Stimulated activated CD4-positive, alpha-beta T cell treated with anti-CD3 and anti-CD28 coated beads, Interleukin-1b, Interleukin-23, amount 100 ng/mL, for 1 hour (primary cell): ENCODE results near the gene IL20.

Experiments used
- DNase-seq, 2 donors: peaks; one replicate each; pipeline ENCODE4 v3.0.0-alpha.2; 2020; ENCODE audit warnings: low read depth in 2 of 2

The IL20 gene

GRCh38 chr1:206902702-206903101 is 37.3 kb downstream of the IL20 start:
- no peak for DNase-seq

DNA sequence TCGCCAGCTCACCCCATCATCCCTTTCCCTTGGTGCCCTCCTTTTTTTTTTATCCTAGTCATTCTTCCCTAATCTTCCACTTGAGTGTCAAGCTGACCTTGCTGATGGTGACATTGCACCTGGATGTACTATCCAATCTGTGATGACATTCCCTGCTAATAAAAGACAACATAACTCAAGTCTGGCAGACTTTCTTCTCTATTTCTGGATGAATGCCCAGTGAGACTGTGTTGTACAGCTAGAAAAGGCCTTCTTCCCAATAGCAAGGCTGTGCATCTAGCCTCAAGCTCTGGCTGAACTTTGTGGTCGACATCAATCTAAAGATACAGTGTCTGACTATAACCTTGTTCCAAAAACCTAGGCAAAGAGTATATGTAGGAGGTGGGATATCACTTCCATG is 38.3 kb downstream of the IL20 start:
- no peak for DNase-seq

DNA sequence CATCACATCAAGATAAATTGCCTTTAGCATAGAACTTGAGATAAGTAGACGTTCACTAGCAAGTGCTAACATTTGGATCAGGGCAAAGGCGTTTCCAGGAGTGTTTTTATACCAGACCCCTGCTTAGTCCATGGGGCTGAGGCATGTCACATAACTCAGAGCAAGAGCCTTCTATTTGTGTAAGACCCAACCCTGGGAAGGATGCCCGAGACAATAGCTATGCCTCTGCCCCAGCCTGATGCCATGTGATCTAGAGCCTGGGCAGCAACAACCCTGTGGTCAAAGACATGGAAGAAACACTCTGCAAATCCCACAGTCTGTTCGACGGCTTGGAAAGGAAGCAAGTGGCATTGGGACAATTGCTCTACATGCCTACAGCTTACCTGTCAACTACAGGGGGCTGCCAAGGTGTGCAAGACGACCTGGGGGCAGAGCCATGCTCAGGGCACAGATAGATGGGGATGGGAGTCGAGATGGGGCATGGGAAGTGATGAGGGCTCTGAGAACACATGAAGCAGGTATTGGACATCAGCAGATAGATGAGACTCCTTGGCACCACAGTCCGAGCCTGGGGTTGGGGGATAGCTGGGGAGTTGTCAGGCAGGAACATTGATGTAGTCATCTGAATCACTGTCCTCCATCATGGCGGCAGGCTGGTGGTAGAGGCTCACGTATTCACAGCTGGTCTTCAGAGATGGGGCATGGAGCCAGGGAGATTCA is 39.2 kb downstream of the IL20 start:
- DNase-seq = no peak

GRCh38 chr1:206905295-206906164 is 40.1 kb downstream of the IL20 start:
- DNase-seq = no peak

GRCh38 chr1:206907304-206907991 is 42.0 kb downstream of the IL20 start:
- DNase-seq = no peak

GRCh38 chr1:206908038-206908437 is 42.6 kb downstream of the IL20 start:
- no peak for DNase-seq

DNA sequence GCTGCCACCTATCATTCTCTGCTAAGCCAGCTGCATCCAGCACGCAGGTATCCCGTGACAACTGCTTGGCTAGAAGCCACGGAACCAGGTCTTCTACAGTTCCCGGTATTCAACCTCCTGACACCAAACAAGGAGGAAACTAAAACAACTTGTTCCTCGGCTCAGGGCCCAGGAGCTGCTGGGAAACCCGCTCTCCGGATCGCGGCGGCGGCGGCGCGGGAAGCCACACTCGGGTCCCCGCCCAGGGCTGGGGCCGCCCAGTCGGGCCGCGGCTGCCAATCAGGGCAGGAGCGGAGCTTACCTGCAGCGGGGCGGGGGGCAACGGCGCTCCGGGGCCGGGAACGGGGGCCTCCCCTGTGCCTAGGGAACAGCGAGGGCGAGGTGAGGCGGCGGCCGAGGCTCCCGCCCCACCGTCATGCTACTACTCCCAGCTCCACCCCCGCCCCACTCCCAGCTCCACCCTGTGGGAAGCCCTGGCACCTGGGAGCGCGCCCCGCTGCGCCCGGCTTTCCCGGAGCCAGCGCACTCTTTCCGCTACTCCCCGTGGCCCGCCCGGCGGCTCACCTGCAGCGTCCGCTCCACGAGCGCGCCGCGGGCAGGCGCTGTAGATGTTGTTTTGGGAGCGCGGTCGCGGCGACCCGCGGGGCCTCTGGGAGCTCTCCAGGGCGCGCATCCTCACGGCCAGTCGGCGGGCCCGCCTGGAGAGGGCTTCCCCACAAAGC is 43.9 kb downstream of the IL20 start:
- DNase-seq = no peak

- DNase-seq = no peak
Measured at GRCh38 chr1:206909883-206910318, 44.5 kb downstream of the IL20 start.

DNA sequence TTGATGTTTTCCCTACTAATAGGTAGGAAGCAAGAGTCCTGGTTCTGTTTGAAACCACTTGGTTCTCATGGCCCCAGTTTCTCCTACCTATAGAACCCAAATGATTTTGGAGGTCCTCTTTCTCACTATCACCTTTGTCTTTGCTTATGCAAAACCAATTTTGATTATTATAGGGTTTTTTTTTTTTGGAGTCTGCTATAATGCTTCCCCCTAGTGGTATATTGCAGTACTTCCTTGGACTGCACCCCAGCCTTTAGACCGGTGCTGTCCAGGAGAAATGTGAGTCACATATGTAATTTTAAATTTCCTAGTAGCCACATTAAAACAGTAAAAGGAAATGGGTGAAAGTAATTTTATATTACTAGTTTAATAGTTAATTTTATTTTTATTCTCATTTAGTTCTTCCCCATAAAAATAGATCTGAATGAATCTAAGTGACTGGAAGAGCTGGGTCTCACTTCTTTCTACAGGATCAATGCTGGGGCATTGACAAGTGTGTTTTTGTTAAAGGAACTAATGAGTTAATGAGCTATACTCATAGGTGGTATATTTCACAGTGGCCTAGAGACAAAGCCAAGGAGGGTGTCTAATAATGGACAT is 45.7 kb downstream of the IL20 start:
- no peak for DNase-seq

GRCh38 chr1:206912445-206913095 is 47.1 kb downstream of the IL20 start:
- DNase-seq = no peak

- DNase-seq = no peak
Measured at GRCh38 chr1:206913766-206914537, 48.5 kb downstream of the IL20 start.

DNA sequence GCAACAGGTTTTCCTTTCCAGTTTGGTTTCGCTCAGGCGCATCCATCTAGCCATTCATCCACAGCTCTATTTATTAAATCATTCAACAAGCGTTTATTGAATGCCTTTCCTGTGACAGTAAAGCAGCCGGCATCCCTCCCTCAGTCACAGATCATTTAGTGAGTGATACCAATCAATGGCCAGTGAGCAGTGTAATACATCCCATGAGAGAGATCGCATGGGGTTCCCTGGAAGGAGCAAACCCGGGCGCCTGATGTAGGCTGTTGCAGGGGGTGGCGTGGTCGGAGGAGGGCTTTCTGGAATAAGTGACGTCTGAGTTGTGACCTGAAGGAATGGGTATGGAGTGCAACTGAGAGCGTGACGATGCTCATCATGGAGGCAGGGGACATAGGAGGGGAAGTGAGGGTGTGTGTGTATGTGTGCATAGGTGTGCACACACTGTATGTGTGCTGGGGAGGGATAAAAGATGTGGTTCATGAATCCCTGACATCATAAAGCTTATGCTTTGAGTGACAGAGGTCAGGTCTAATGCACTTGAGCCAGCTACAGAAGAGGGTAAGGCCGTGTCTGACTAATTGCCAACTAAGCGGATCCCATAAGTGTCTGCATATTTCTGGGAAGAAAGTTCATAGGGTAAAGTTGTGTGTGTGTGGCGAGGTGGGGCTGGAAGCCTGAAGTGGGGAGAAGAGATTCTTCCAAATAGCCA is 49.8 kb downstream of the IL20 start:
- no peak for DNase-seq

DNA sequence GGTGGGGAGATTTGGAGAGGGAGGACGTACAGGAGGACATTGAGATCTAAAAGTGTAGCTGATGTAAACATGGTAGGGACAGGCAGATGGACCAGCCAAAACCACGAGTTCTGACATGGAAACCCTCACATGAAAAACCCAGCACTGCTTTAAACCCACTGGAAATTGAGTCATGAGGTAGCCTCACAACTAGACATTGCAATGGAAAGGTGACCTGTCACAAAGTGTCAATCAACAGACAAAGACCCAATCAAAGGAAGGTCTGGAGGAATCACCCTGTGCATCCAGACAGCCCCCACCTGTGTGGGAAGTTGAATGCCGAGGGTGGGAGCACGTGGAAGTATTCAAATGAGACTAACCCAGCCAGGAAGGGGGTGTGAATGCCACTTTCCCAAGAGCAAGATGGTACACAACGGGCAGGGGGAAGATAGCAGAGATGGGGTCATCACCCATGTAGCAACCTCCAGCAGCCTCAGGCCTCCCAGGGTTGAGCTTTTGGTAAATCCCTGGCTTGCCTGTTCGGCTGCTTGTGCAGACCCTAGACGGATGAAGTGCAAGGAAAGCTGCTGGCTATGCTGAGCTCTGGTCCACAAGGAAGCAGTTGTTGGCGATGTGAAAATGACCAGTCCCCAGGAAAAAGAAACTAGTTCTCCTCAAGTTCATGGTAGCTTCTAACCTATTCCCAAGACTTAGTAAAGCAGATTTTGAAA is 50.7 kb downstream of the IL20 start:
- DNase-seq = no peak

DNA sequence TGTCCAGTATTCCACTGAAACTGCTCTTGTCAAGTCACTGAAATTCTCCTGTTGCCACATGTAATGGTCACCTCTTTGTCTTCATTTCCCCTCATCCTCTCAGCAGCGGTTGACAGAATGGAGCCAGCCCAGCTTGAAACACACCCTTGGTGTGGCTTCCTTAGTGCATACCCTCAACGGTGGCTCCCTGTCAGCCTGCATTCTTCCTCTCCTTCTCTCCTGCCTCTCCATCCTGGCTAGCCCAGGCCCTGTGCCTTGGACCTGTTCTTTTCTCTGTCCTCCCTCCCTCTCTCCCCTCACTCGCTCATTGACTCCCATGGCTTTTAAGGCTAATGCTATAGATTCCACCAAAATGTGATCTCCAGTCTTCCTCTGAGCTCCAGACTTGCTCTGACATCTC is 52.7 kb downstream of the IL20 start:
- no peak for DNase-seq
